Endothelial cell of umbilical vein (primary cell): ENCODE measurements around the gene SFMBT2. TPM values are rescaled to one million over a fixed set of nuclear protein-coding genes. Genes with fewer than 3 reads are reported as not detected.

Source experiments
- BruUV-seq: library from RNA; stranded (reverse); fragments of 400-500 nt; replicated peaks from 2 replicates; lab custom pipeline; 2021; lab: Mats Ljungman, UMichigan
- CTCF ChIA-PET: fragments of 300-600, 350-600 bp; sonication (Branson Sonifier 250); formaldehyde crosslinking; loops from one replicate; lab custom pipeline; 2021; ENCODE audit warnings: antibody characterized with exemption, inconsistent platforms; lab: Charles Lee
- POLR2A ChIA-PET: fragments of 300-600, 350-600 bp; sonication (Branson Sonifier 250); formaldehyde crosslinking; loops from one replicate; lab custom pipeline; 2021; ENCODE audit warnings: antibody characterized with exemption, inconsistent platforms; lab: Charles Lee
- DNase-seq: peaks from one replicate; pipeline ENCODE4 v3.0.0-alpha.2; 2011; ENCODE audit warnings: low read depth, low spot score
- FAIRE-seq: peaks from 2 replicates; lab custom pipeline; 2011; peaks lifted over from hg19 to GRCh38; lab: Jason Lieb, UNC
- H2AFZ ChIP-seq: 2 replicates; pipeline ENCODE4 v1.6.0; 2012; ENCODE audit warnings: low read depth, low read length, control low read depth, inconsistent platforms
- H3K27ac ChIP-seq: 2 replicates; pipeline ENCODE4 v1.5.1; 2011; ENCODE audit warnings: low read depth, mild to moderate bottlenecking, control low read depth, low read length, moderate library complexity; ENCODE audit not compliant: insufficient read depth
- H3K27me3 ChIP-seq, 2 experiments: 2 replicates each; pipeline versions ENCODE4 v1.6.0 to v1.6.1; 2011; ENCODE audit warnings: low read length in 2 of 2, mixed read lengths in 1 of 2; ENCODE audit not compliant: control insufficient read depth in 2 of 2, insufficient read depth in 2 of 2
- H3K36me3 ChIP-seq, 2 experiments: 2 replicates in 1 of 2; 3 replicates in 1 of 2; pipeline ENCODE4 v1.5.1; 2011; ENCODE audit warnings: low read length in 2 of 2, mild to moderate bottlenecking in 1 of 2, moderate library complexity in 1 of 2; ENCODE audit not compliant: control insufficient read depth in 2 of 2, insufficient read depth in 2 of 2; ENCODE audit errors: extremely low read depth in 1 of 2
- H3K4me1 ChIP-seq: 3 replicates; pipeline ENCODE4 v1.5.1; 2011; ENCODE audit warnings: mild to moderate bottlenecking, low read length; ENCODE audit not compliant: control insufficient read depth, insufficient read depth; ENCODE audit errors: extremely low read depth
- H3K4me2 ChIP-seq: 2 replicates; pipeline ENCODE4 v1.6.1; 2011; ENCODE audit warnings: low read length, control low read depth, mixed read lengths; ENCODE audit not compliant: insufficient read depth
- H3K4me3 ChIP-seq, 3 experiments: fragments of 200-600 bp in 1 of 3; sonication (generic), shearing (Covaris generic) in 1 of 3; replicated peaks in 1 of 3; 2 replicates each; pipeline ENCODE4 v1.5.1; 2011 to 2016; ENCODE audit warnings: control low read depth in 3 of 3, low read length in 3 of 3, mild to moderate bottlenecking in 2 of 3, inconsistent platforms in 1 of 3, low read depth in 1 of 3, moderate library complexity in 1 of 3; ENCODE audit not compliant: insufficient read depth in 1 of 3
- H3K79me2 ChIP-seq: 2 replicates; pipeline ENCODE4 v1.6.0; 2012; ENCODE audit warnings: low read length, inconsistent platforms; ENCODE audit not compliant: control insufficient read depth, insufficient read depth
- H3K9ac ChIP-seq: replicated peaks from 2 replicates; pipeline ENCODE3; 2011; ENCODE audit warnings: low read length, control low read depth; ENCODE audit not compliant: insufficient read depth; ENCODE audit errors: extremely low read depth
- H3K9me1 ChIP-seq: replicated peaks from 3 replicates; pipeline ENCODE4 v1.6.0; 2011; ENCODE audit warnings: mild to moderate bottlenecking, low read length; ENCODE audit not compliant: control insufficient read depth, insufficient read depth; ENCODE audit errors: extremely low read depth
- H3K9me3 ChIP-seq: replicated peaks from 2 replicates; pipeline ENCODE4 v1.5.1; 2012; ENCODE audit warnings: low read length, inconsistent platforms; ENCODE audit not compliant: control insufficient read depth, insufficient read depth
- H4K20me1 ChIP-seq: replicated peaks from 2 replicates; pipeline ENCODE3; 2011; ENCODE audit warnings: mild to moderate bottlenecking, low read length; ENCODE audit not compliant: control insufficient read depth, insufficient read depth; ENCODE audit errors: extremely low read depth
- EZH2 ChIP-seq: IDR thresholded peaks from 2 replicates; pipeline ENCODE4 v1.6.1; 2012; ENCODE audit warnings: borderline replicate concordance, low read depth, mild to moderate bottlenecking, moderate library complexity, low read length, inconsistent platforms; ENCODE audit not compliant: severe bottlenecking
- FOS ChIP-seq: IDR thresholded peaks from 2 replicates; pipeline ENCODE4 v1.6.1; 2011; ENCODE audit warnings: mild to moderate bottlenecking, low read length, moderate library complexity, borderline replicate concordance; ENCODE audit not compliant: insufficient read depth
- GATA2 ChIP-seq: IDR thresholded peaks from 2 replicates; pipeline ENCODE4 v1.7.0; 2011; ENCODE audit warnings: low read depth, mild to moderate bottlenecking, moderate library complexity, mixed read lengths, low read length; ENCODE audit not compliant: insufficient read length, insufficient read depth
- JUN ChIP-seq: IDR thresholded peaks from 2 replicates; pipeline ENCODE4 v1.6.1; 2011; ENCODE audit warnings: borderline replicate concordance, low read depth; ENCODE audit not compliant: insufficient read length, insufficient read depth
- MYC ChIP-seq: IDR thresholded peaks from one replicate; pipeline ENCODE4 v1.6.1; 2011; ENCODE audit warnings: mild to moderate bottlenecking, low read depth, low read length
- POLR2A ChIP-seq: IDR thresholded peaks from 2 replicates; pipeline ENCODE4 v1.6.1; 2012; ENCODE audit warnings: low read depth, mild to moderate bottlenecking, control low read depth, low read length
- POLR2AphosphoS5 ChIP-seq: IDR thresholded peaks from 2 replicates; pipeline ENCODE4 v1.6.1; 2012; ENCODE audit warnings: low read depth, mild to moderate bottlenecking, control low read depth, low read length, moderate library complexity; ENCODE audit not compliant: insufficient read depth
- dilution Hi-C: fragments of 300-500 bp; cut with MboI; formaldehyde crosslinking; loops from one replicate; pipeline ENCODE4 v1.15.0; 2019; ENCODE audit warnings: low sequenced_read_pairs; ENCODE audit not compliant: extremely low pct_ligation_motif_present
- intact Hi-C: fragments of 100-400 bp; cut with micrococcal nuclease; formaldehyde crosslinking; loops from one replicate; pipeline ENCODE4 v1.10.0; 2022
- polyA plus RNA-seq, 4 experiments: library from polyadenylated mRNA; depleted of rRNA in 3 of 4; stranded (reverse) in 3 of 4; unstranded in 1 of 4; fragments of >200 nt; gene quantifications; 2 replicates each; pipeline versions ENCODE4 v1.2.1 to v1.2.3, GENCODE V29; 2011 to 2012; ENCODE audit warnings: missing spikeins in 1 of 4
- total RNA-seq: library from RNA; stranded (reverse); gene quantifications from 2 replicates; pipeline ENCODE4 v1.2.3, GENCODE V29; 2021
- TF ChIP-seq, protein P1 (sequence below), 2 donors: IDR thresholded peaks; 1 replicate in 1 of 2; 2 replicates in 1 of 2; pipeline ENCODE4 v1.5.1; 2011; ENCODE audit warnings: low read length in 2 of 2, mild to moderate bottlenecking in 2 of 2, moderate library complexity in 2 of 2, control low read depth in 1 of 2, inconsistent platforms in 1 of 2, low read depth in 1 of 2; ENCODE audit not compliant: insufficient read depth in 1 of 2; ENCODE audit errors: extremely low read depth in 1 of 2
- TF ChIP-seq, protein P2 (sequence below): IDR thresholded peaks from 2 replicates; pipeline ENCODE4 v1.6.1; 2011; ENCODE audit not compliant: insufficient read depth, insufficient read length

Gene SFMBT2
- total and polyA plus RNA-seq, 2 donors (not counting 3 experiments of a cell fraction or from before 2014, with no cell fraction given) = 0.14 to 0.64 TPM

DNA sequence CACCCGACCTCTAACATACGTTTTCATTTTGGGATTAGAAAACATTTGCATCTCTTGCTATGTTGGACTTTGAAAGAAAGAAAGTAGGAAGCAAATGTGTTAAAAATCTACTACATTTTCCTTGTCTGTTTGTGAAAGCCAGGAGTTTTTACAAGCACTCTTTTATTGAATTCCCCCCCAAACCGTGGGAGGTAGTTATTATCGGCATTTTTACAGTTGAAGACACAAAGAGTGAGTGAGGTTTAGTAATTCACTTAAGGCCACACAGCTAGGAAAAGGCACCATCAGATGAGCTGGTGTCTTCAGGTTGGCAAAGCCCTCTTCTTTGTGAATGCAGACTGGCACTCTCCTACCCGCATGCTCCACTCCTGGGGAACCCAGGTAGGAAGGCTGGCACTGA lies 23.5 kb upstream of the SFMBT2 start:
- no peaks in the 10 kb centered on the region for H4K20me1 ChIP-seq
- no peak overlapping the region for H3K4me3 ChIP-seq
- no TSS peak for BruUV-seq
- no peak for TF ChIP-seq POLR2A
- TF ChIP-seq, protein P1, sequence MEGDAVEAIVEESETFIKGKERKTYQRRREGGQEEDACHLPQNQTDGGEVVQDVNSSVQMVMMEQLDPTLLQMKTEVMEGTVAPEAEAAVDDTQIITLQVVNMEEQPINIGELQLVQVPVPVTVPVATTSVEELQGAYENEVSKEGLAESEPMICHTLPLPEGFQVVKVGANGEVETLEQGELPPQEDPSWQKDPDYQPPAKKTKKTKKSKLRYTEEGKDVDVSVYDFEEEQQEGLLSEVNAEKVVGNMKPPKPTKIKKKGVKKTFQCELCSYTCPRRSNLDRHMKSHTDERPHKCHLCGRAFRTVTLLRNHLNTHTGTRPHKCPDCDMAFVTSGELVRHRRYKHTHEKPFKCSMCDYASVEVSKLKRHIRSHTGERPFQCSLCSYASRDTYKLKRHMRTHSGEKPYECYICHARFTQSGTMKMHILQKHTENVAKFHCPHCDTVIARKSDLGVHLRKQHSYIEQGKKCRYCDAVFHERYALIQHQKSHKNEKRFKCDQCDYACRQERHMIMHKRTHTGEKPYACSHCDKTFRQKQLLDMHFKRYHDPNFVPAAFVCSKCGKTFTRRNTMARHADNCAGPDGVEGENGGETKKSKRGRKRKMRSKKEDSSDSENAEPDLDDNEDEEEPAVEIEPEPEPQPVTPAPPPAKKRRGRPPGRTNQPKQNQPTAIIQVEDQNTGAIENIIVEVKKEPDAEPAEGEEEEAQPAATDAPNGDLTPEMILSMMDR (IDR thresholded peaks at IDR 0.05; ENCODE audit: extremely low read depth in 1 of 2, insufficient read depth in 1 of 2, low read depth in 1 of 2, low read length in 2 of 2) = no peak
- TF ChIP-seq POLR2AphosphoS5 = no peak
- TF ChIP-seq MYC = no peak
- no peak for TF ChIP-seq FOS
- TF ChIP-seq GATA2 = no peak
- no peak for TF ChIP-seq JUN
- TF ChIP-seq EZH2 = no peak
- TF ChIP-seq, protein P2, sequence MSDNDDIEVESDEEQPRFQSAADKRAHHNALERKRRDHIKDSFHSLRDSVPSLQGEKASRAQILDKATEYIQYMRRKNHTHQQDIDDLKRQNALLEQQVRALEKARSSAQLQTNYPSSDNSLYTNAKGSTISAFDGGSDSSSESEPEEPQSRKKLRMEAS = no peak
- no peak overlapping the region for H3K9ac ChIP-seq
- dilution Hi-C loops = no loop called here
- H3K4me1 ChIP-seq = no peaks in the 10 kb centered on the region
- no peaks in the 10 kb centered on the region for H3K79me2 ChIP-seq
- POLR2A ChIA-PET = no interaction called here
- no peaks in the 10 kb centered on the region for H3K27me3 ChIP-seq
- no peaks in the 10 kb centered on the region for H3K36me3 ChIP-seq
- no peaks in the 10 kb centered on the region for H3K9me1 ChIP-seq
- FAIRE-seq (no peak), DNase-seq (no peak)
- no peak overlapping the region for H3K27ac ChIP-seq
- no peak overlapping the region for H2AFZ ChIP-seq
- H3K4me2 ChIP-seq = no peak overlapping the region
- CTCF ChIA-PET = no interaction called here
- intact Hi-C loops = no loop called here
- no peaks in the 10 kb centered on the region for H3K9me3 ChIP-seq
